ENCODE data around the gene ITGA1.

DNA sequence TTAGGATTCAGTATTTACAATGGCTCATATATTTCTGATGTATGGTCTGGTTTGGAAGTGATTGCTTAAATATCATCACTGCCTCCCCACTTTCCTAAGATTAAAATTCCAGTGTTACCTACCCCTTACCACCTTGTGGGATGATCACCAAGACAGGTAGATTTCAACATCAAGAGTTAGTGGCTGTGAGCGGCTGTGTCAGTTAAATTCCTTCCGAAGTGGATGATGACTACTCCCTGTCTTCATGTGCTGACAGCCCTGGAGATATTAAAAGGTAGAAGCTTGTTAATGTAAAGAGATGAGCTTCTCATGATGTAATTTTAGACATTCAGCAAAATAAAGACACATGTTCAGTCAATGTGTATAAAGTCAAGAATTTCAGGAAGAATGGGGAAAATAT is 205.7 kb downstream of the ITGA1 start:
- TF ChIP-seq POLR2A (IDR thresholded peaks at IDR 0.05; ENCODE audit: low read depth, low read length) (no peak), POLR2AphosphoS5 (IDR thresholded peaks at IDR 0.05; ENCODE audit: low read depth, low read length) (no peak), TAF1 (IDR thresholded peaks at IDR 0.05; ENCODE audit: borderline replicate concordance, low read depth, low read length) (no peak)
